HL-60 (cell line): ENCODE data around the gene SLC38A10.

Experiments used
- CTCF ChIP-seq: IDR thresholded peaks from one replicate; pipeline ENCODE4 v1.5.1; 2011; ENCODE audit warnings: low read length, control low read depth, inconsistent platforms; ENCODE audit not compliant: insufficient read depth
- GABPA ChIP-seq: IDR thresholded peaks from 2 replicates; pipeline ENCODE4 v1.6.1; 2012; ENCODE audit warnings: low read depth
- REST ChIP-seq: IDR thresholded peaks from 2 replicates; pipeline ENCODE4 v1.6.1; 2012; ENCODE audit warnings: low read depth; ENCODE audit not compliant: insufficient replicate concordance
- SPI1 ChIP-seq: IDR thresholded peaks from 2 replicates; pipeline ENCODE4 v1.6.1; 2012; ENCODE audit warnings: low read depth, mild to moderate bottlenecking, borderline replicate concordance

- TF ChIP-seq CTCF (no peak), REST (no peak), SPI1 (no peak), GABPA (no peak)
Observed at GRCh38 chr17:81247339-81247990, 47.6 kb downstream of the SLC38A10 start.
